Measurements from ENCODE around the gene RBM11.

DNA sequence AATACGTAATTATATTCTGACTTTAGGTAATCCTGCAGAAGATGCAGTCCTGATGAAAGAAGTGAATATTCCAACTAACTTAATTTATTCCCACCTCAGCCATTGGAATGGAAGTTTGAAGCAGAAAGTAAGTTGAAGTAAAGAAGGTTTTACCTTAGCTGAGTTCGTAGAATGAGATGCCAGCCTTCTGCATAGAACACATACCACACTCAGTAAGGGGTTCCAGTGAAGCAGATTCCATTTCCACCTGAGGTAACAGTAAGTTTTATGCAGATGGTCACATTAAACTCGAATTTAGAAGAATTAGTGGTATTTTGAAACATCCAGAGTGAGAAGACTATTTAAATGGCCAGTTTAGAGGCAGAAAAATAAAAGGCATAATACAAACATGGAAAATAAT, 20.2 kb downstream of the RBM11 start:
- no peak for TF ChIP-seq POLR2A (IDR thresholded peaks at IDR 0.05)
- TF ChIP-seq, protein P1, sequence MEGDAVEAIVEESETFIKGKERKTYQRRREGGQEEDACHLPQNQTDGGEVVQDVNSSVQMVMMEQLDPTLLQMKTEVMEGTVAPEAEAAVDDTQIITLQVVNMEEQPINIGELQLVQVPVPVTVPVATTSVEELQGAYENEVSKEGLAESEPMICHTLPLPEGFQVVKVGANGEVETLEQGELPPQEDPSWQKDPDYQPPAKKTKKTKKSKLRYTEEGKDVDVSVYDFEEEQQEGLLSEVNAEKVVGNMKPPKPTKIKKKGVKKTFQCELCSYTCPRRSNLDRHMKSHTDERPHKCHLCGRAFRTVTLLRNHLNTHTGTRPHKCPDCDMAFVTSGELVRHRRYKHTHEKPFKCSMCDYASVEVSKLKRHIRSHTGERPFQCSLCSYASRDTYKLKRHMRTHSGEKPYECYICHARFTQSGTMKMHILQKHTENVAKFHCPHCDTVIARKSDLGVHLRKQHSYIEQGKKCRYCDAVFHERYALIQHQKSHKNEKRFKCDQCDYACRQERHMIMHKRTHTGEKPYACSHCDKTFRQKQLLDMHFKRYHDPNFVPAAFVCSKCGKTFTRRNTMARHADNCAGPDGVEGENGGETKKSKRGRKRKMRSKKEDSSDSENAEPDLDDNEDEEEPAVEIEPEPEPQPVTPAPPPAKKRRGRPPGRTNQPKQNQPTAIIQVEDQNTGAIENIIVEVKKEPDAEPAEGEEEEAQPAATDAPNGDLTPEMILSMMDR (IDR thresholded peaks at IDR 0.05), result no peak

All from sigmoid colon (tissue), 3 donors.